HG02870 (cell line): ENCODE data around the gene KRT84.
A peak's percentile ranks its signal among the peaks of the same experiment; 100 is the strongest.

Source experiments
- ATAC-seq: cut with Tn5 transposase; IDR thresholded peaks from one replicate; pipeline ENCODE4 v1.9.1; 2021; ENCODE audit warnings: mild to moderate bottlenecking, moderate library complexity; ENCODE audit not compliant: unreplicated experiment

Gene KRT84

DNA sequence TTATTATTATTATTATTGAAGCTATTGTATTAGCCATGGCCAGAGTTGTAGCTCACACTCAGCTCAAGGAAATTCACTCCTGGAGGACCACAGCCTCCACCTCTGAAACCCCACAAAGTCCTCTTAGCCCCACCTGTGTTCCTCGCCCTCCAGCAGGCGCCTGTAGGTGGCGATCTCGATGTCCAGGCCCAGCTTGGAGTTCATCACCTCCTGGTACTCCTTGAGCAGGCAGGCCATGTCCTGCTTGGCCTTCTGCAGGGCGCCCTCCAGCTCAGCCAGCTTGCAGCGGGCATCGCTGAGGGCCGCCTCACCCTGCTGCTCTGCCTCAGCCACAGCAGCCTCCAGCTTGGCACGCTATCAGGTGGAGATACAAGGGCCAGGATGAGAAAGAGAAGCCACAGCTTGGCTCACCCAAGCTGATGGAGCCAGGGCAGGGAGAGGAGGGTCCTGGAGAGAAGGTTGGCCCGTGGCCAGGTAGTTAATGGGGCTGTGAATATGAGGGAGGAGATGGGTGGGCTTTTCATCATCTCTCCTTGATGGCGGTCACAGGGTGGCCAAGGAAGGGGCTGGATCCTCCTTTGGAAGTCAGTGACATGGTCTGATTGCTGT, 23.2 kb downstream of the KRT84 start:
- no peak for ATAC-seq

DNA sequence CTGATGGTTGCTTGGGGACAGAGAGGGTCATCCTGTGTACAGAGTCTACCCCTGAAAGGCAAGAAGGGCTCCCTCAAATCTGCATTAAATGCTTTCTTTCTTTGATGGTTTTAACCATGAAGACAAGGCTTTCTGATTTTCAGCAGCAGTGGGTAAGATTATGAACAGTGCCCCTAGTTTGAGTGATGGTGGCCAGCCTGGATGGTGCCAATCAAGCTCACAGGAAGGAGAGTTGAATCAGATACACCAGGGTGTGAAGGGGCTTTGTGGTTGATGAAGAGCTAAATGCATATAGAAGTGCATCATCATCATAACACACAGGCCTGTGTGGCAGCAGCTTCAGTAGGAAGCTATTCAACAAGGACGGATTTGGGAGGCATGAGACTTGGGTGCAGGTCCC, 23.9 kb downstream of the KRT84 start:
- no peak for ATAC-seq

DNA sequence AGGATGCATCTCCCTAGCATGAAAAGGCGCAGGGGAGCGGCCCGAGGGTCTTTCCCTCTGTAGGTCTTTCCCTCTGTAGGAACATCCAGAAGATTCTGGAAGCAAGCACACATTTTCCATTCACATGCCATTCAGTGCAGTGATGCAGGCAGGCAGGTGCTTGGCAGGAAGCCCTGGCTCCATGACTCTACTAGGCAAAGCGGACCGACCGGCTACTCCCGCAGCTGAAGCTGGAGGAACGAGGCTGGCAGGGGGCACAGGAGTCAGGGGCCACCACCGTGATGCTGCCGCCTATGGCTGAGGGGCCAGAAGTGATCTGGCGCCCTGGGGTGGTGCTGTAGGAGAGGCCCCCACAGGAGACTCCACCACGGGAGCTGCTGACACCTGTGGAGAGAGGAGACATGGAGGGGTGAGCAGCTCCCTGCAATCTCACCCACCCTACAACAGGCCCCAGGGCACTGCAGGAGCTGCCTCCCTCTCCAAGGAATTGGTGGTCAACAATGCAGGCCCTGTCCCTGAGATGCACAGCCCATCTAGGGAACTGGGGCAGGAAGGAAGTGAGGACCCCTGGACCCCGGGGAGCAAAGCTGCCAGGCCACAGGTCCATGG, 24.7 kb downstream of the KRT84 start:
- no peak for ATAC-seq

DNA sequence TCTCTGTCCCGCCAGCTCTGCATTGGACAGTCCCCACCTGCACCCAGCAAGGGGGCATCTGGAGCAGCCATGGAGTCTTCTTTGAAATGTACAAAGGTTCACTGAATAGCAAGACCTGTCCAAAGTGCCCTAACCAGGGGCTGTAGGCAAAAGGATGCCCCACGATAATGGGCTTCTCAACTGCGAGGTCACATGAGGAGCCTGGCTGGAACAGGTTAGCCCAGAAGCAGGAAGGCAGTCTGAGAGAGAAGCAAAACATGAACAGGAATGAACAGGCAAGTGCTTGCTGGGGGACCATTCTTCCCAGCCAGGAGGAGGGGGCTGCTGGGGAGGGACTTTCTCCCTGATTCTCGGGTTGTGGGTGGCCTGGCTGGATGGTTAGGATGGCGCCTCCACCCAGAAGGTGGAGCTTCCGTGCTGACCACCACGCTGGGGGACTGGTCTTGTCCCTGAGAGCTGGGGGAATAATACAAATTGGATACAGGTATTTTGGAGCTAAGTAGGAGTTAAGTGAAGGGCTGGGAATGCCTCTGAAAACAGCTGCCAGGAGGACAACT, 25.3 kb downstream of the KRT84 start:
- ATAC-seq: no peak

DNA sequence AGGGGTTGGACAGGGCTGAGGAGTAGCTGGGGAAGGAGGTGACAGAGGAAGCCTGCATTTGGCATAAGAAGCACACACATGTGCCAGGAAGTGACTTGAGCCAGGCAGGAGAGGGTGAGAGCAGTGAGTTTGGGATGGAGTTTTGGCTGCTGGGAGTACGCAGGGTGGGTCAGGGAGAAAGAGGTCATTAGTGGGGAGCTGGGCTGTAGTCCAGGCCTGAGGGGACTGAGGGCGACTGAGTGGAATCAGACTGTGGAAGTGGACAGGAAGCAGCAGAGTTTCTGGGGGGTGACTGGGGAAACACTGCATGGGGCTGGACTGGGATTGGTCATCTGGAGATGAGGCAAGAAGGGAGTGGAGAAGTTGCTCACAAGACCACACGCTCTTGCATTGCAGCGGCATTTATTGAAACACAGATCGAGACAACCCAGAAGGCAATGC, 25.8 kb downstream of the KRT84 start:
- no peak for ATAC-seq

DNA sequence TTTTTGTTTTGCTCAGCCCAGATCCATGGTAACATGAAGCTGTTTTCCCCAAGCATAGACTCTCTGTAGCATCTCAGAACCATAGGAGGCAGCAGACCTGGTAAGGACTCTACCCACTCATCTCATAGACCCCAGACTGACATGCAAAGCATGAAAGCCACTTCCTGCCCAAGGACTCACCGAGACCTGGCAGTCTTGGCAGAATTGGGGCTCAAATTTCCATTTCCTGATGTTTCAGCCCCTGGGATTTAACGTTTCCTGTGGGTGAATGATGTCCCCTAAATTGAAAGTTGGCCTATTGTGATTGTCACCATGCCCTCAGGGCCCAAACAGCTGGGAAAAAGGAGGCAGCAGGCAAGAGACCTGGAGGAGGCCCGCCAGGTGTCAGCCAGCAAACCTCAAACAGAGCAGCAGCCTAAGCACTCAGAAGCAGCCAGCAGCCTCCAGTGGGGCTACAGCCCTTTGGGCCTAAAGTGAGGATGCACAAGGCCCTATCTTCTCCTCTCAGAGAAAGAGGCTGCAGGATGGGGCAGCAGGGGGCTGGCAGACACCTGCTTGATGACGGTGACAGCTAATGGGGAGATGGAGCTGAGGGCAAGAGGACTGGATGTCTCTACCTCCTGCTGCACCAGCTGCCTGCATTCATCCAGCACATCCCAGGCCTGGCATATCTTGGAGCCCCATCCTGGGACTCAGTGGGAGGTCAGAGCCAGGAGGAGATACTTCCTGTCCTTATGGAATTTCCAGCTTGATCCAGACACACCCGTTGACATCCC, 26.7 kb downstream of the KRT84 start:
- ATAC-seq: peak; percentile 90

DNA sequence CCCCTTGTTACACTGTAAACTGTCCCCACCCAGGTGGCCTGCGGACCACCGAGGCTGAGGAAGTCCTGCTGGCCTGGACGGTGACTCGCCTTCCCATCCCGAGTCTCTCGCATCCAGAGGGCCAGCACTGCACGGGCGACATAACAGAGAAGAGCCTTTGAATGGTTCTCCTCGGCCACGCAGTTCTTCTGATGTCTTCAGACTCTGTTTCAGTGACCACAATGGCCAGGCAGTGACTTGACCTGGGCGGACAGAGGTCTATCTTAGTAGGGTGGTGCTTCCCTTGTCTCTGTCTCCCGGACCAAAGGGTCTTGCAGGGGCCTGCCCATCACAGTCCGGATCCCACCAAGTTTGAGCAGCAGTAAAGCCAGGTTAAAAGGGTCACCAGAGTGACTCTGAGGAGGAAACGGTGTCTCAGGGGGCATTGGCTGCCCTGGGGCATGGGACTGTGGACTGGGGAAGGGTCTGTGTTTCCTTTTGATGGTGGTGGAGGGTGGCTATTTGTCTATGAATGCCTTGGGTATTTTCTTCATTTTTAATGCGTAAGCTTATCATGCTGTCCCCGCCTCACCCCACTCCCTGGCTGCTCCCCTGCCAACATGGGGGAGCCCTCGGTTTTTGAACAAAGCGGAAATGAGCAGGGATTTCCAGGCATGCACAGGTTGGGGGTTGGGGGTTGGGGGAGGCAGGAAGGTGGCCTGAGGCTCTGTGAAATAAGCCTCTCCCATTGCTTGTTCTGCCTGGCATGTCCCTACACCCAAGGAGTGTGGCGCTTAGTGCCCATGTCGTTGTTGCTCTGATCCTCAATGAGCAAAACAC, 28.5 kb downstream of the KRT84 start:
- ATAC-seq: no peak

DNA sequence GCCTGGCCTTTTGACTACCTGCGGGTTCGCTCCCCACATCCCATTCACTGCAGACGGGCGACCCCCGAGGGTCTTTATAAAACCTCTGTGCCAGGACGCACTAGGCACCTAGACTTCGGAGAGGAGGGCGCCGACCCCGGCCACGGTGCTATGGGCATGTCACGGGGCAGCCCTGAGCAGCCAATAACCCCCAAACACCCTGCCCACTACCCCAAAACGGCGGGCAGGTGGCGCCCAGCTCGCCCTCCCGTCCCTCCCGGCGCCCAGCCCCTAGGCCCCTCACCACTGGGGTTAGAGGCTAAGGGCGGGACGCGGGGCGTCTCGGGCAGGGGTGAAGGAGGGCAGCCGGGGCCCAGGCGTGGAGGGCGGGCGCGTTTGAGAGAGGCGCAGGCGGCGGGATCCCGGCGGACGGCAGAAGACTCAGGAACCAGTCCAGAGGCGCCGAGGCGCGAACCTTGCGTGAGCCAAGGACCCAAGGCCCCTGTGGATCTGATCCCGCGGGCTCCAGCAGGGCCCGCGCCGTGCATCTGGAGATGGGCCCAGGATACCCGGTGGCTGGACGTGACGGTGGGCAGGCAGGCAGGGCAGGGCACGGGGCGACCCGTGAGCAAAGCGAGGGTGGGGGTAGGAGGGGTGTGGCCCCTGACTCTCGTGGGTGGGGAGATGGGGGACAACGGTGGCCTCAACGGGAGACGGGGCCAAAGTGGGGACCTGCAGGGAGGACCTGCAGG, 29.3 kb downstream of the KRT84 start:
- ATAC-seq: no peak

DNA sequence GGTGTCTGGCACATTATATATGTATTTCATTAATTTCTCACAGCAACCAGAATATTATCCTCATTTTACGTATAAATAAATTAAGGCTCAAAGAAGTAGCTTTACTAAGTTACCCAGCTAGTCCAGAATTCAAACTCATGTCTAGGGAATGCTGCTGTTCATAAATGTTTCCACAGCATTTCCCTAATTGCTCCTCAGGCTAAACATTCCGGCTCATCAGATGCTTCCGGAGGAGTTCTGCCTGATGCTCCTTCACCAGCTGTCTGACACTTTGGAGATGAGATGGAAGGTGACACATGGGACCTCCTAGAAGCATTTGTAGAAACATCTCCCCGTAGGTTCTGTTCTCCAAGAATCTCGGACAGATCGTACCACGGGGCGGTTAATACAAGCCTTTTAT, 30.3 kb downstream of the KRT84 start:
- no peak for ATAC-seq

DNA sequence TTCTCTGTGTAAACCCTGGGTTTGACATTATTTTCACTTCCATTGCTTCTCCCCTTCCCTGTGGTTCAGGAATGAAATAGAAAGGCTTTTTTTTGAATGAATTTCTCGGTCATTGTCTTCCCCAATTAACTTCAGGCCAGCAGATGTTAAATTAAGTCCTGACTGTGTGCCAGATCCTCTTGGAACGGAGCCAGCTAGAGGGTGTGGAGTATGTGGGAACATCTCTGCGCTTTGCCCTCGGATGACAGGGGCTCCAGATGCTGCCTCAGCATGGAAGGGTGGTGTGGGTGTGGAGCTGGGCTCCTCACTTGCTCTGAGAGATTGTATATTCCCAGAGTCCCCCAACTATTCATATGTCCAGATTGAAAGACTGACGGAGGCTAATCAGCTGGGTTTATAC, 31.3 kb downstream of the KRT84 start:
- ATAC-seq: no peak

DNA sequence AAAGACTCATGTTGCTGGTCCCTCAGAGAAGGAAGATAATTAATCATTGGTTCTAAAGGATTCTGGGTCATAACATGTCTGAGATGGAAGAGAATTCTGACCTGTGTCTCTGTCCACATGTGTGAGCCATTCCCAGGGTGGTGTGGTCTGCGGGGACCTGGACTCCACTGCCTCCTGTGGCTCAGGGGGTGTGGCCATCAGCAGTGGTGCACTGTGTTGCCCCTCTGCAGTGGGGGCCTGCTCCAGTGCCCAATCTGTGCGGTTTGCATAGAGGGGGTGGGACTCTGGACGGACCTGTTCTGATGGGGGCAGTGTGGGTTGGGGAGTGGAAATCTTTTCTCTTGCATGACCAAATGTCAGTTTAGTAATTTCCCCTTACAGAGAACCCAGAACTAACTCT, 31.7 kb downstream of the KRT84 start:
- ATAC-seq: no peak

DNA sequence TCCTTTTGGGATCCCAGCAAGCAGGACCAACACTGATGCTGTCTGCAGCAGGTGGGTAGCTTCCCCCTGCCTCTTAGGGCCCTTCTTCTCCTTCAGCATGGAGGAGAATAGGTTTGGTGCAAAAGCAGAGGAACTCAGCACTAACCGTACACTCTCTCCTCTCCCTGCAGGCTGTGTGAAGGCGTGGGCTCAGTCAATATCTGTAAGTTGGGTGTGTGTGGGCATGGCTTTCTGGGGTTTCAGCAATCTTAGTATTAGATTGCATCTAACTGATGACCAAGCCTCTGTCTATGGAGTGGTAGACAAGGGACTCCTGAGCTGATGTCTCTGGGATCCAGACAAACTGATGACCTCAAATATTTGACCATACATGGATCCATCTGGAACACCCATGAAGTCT, 32.5 kb downstream of the KRT84 start:
- ATAC-seq: no peak

DNA sequence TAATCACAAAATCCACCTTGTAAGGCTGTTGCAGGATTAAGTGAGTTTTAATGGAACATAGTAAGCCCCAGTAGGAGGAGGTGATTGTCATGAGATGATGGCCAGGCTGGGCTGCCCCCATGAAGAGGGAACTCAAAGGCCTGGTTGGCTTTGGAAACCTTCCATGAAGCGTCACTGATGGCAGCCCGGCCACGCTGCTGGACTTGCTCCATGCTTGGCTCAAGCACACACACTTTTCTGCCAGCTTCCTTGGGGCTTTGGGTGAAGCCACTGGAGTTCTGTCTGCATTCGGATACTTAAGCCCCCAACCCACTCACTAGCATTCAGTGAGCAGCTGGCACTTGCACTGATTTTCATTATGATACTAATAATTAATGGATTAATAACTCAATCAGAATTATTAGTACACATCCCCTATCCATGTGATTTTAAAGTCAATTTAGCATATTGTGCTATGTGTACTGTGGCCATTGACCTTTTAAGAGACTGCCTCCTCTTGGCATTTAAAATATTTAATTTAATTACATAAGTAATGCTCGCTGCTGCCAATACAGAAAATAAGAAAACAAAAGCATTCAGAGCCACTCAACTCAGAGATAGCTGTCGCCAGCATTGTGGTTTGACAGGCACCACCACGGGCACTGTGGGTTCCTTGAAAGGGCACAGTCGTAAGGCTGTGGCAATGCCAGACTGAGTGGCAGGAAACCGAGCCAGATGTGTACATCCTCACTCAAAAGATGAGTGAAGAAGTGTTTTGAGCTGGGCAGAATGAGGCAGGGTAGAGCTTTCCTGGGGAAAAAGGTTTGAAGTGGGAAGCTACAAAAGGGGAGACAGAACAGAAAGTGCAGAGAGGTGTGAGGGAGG, 34.0 kb downstream of the KRT84 start:
- no peak for ATAC-seq

DNA sequence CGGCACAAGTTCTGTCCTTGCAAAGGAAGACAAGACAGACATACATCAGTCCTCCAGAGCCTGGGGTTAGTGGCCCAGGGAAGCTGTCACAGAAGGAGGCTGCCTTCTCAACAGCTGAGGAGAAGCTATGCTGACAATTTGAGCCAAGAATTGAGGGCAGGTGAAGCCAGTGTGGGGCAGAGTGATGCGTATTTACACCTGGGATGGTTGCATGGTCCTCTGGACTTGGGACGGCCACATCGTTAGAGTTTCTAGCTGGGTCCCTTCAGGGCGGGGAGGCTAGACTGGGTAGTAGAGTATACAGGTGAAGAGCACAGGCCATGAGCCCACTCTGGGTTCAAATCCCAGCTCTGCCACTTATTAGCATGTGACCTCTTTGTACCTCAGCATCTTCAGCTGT, 34.7 kb downstream of the KRT84 start:
- no peak for ATAC-seq

DNA sequence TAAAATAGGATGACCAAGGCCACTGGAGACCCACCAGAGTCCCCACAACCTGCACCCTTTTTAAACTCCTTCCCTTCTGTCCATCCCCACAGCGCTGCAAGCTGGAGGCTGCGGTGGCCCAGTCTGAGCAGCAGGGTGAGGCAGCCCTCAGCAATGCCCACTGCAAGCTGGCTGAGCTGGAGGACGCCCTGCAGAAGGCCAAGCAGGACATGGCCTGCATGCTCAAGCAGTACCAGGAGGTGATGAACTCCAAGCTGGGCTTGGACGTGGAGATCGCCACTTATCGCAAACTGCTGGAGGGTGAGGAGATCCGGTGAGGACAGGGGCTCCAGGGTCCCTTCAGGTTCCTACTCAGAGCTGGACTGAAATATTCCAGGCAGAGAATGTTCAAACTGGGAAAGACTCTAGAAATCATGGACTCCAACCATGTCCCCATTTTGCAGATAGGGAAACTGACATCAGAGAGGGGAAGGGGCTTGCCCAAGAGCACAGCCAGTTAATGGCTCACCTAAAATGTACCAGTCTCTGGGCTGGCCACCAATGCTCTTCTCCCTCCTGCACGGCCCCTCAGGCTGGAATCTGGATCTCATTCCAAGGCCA, 35.3 kb downstream of the KRT84 start:
- ATAC-seq: no peak

DNA sequence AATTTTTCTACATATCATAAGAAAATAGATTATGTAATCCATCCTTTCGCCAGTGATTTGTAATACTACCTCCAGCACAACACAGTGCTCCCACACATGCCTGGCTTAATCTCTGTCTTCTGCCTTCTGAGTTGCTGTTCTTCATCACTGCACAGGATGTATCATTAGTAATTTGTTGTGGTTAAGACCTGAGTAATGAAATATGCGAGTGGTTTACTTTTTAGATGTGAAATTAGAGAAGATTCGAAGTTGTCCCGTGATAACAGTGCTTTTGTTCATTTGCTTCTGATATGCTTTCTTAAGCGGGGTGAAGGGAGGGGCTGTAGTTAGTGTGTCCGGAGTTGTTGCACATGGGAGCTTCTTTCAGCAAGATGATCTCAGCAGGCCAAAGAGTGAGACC, 36.3 kb downstream of the KRT84 start:
- ATAC-seq: no peak

DNA sequence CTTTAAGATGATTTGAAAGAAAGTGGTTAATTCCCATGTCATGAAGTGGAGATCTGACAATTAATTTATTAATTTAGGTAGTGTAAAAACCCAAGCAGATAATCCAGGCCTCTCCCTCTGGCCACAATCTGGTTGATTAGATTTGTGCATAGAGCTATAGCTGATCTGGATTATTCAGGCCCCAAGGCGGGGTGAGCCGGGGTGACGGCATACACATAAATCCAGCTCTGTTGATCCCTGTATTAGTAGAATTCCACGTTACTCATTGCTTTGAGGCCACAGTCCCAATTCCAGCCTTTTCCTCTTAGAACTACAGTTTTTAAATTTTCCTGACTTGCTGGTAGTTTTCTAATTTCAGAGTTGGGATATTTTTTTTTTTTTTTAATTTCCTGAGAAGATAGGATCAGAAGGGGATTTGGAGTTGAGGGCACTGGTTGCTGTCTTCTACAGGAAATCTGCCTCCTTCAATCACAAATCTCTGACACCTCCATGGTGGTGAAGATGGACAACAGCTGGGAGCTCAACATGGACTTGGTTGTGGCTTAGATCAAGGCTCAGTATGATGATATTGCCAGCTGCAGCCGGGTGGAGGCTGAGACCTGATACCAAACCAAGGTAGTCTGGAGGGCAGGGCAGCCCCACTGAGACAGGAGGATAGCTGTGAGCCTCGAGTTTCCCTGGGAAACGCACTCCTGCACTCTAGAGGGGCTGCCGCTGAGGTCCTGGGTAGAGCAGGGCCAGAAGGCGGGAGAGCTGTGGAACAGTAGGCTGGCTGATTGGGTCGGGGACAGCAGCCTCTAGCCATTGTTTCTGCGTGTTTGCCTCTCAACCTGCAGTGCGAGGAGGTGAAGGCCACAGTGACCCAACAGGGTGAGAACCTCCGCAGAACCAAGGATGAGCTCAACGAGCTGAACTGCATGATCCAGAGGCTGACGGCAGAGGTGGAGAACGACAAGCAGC, 37.6 kb downstream of the KRT84 start:
- ATAC-seq: no peak

DNA sequence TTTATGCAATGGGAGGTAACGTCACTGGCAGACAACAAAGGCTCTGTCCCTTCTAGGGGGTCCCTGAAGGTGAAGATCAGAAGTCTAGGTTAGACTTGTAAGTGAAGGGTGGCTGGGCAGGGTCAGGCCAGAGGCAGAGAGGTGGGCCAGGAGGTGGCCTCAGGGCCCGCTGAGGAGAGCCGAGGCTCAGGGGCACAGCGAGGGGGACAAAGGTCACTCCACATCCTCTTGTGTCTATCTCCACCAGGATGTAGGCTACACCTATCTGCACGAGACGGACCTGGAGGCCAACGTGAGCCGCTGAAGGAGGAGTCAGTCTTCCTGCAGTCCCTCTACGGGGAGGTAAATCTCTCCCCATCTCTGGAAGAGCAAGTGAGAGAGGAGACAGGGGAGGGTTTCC, 38.4 kb downstream of the KRT84 start:
- ATAC-seq: no peak
